GM12878 (cell line): ENCODE measurements around the gene JTB. TPM values are rescaled to one million over a fixed set of nuclear protein-coding genes. Genes with fewer than 3 reads are reported as not detected.

Experiments
- ATAC-seq: fragments of 200-7000 bp; cut with Tn5 transposase; 3 replicates; pipeline ENCODE4 v1.9.1; 2020; ENCODE audit warnings: mild to moderate bottlenecking, moderate library complexity
- BruUV-seq: library from RNA; stranded (reverse); fragments of 400-500 nt; replicated peaks from 2 replicates; lab custom pipeline; 2021; lab: Mats Ljungman, UMichigan
- CTCF ChIA-PET: fragments of 300-600 bp; sonication (Branson Sonifier 250); formaldehyde crosslinking; extraction: SDS; loops from one replicate; lab custom pipeline; 2021; ENCODE audit warnings: inconsistent platforms; lab: Yijun Ruan, JAX
- POLR2A ChIA-PET: fragments of 350-600 bp; formaldehyde crosslinking; extraction: SDS; loops from one replicate; lab custom pipeline; 2021; ENCODE audit warnings: inconsistent platforms; lab: Charles Lee
- RAD21 ChIA-PET: fragments of 300-600 bp; sonication (Branson Sonifier 250); formaldehyde crosslinking; loops from one replicate; lab custom pipeline; 2023; ENCODE audit warnings: antibody characterized with exemption; ENCODE audit not compliant: unreplicated experiment; lab: Charles Lee
- SMC1A ChIA-PET: fragments of 300-600 bp; sonication (Branson Sonifier 250); formaldehyde crosslinking; loops from one replicate; lab custom pipeline; 2023; ENCODE audit not compliant: unreplicated experiment, uncharacterized antibody; lab: Charles Lee
- DNase-seq: peaks from one replicate; pipeline ENCODE4 v3.0.0-alpha.2; 2011; ENCODE audit warnings: low read depth, low spot score
- FAIRE-seq: peaks from 3 replicates; lab custom pipeline; 2011; peaks lifted over from hg19 to GRCh38; lab: Jason Lieb, UNC
- H2AFZ ChIP-seq: 2 replicates; pipeline ENCODE4 v1.6.0; 2011; ENCODE audit warnings: low read depth, low read length, control low read depth; ENCODE audit not compliant: control insufficient read depth
- H3K27ac ChIP-seq: 2 replicates; pipeline ENCODE4 v1.5.1; 2011; ENCODE audit warnings: control low read depth; ENCODE audit not compliant: control insufficient read depth, insufficient read depth
- H3K27me3 ChIP-seq, 2 experiments: replicated peaks in 1 of 2; 2 replicates each; pipeline versions ENCODE4 v1.6.0 to v1.6.1; 2011; ENCODE audit warnings: low read length in 1 of 2; ENCODE audit not compliant: control insufficient read depth in 2 of 2, insufficient read depth in 2 of 2
- H3K36me3 ChIP-seq, 2 experiments: 2 replicates each; pipeline ENCODE4 v1.5.1; 2011; ENCODE audit warnings: low read length in 1 of 2; ENCODE audit not compliant: control insufficient read depth in 2 of 2, insufficient read depth in 2 of 2
- H3K4me1 ChIP-seq: 2 replicates; pipeline ENCODE4 v1.6.1; 2011; ENCODE audit warnings: mild to moderate bottlenecking, low read length, moderate library complexity, mixed read lengths; ENCODE audit not compliant: control insufficient read depth, insufficient read depth
- H3K4me2 ChIP-seq: 2 replicates; pipeline ENCODE4 v1.6.0; 2011; ENCODE audit warnings: control low read depth; ENCODE audit not compliant: control insufficient read depth, insufficient read depth
- H3K4me3 ChIP-seq: fragments of 200-600 bp; sonication (generic); 2 replicates; pipeline ENCODE4 v1.5.1; 2016
- H3K79me2 ChIP-seq: 2 replicates; pipeline ENCODE4 v1.6.0; 2011; ENCODE audit warnings: low read length; ENCODE audit not compliant: control insufficient read depth, insufficient read depth
- H3K9ac ChIP-seq: 2 replicates; pipeline ENCODE4 v1.8.0; 2011; ENCODE audit warnings: low read length, control low read depth, mixed read lengths; ENCODE audit not compliant: control insufficient read depth, insufficient read depth
- H3K9me3 ChIP-seq: replicated peaks from 3 replicates; pipeline ENCODE4 v1.5.1; 2011; ENCODE audit warnings: mild to moderate bottlenecking, low read length; ENCODE audit not compliant: control insufficient read depth, insufficient read depth
- H4K20me1 ChIP-seq: 2 replicates; pipeline ENCODE4 v1.6.0; 2011; ENCODE audit not compliant: control insufficient read depth, insufficient read depth
- CBX3 ChIP-seq: fragments of 200-600 bp; sonication (generic); IDR thresholded peaks from 2 replicates; pipeline ENCODE4 v1.6.1; 2016; ENCODE audit warnings: low read depth, borderline replicate concordance
- CEBPB ChIP-seq, 2 experiments: fragments of 150-350 bp in 1 of 2; IDR thresholded peaks; 2 replicates each; pipeline ENCODE4 v1.6.1; 2012 to 2014; ENCODE audit warnings: low read depth in 2 of 2, low read length in 2 of 2, borderline replicate concordance in 1 of 2, inconsistent platforms in 1 of 2
- MEF2B ChIP-seq: fragments of 450-650 bp; IDR thresholded peaks from 2 replicates; pipeline ENCODE4 v1.6.1; 2018; ENCODE audit warnings: mild to moderate bottlenecking, moderate library complexity; ENCODE audit not compliant: partially characterized antibody, poor library complexity, severe bottlenecking
- POLR2A ChIP-seq: IDR thresholded peaks from 2 replicates; pipeline ENCODE4 v1.6.1; 2011; ENCODE audit warnings: low read depth, mild to moderate bottlenecking, low read length
- SMAD5 ChIP-seq: IDR thresholded peaks from 2 replicates; pipeline ENCODE4 v1.6.1; 2016; ENCODE audit warnings: antibody characterized with exemption, low read depth
- SREBF1 ChIP-seq: IDR thresholded peaks from 2 replicates; pipeline ENCODE4 v1.6.1; 2012; ENCODE audit warnings: mild to moderate bottlenecking, low read length
- ZNF622 ChIP-seq: fragments of 450-650 bp; IDR thresholded peaks from 2 replicates; pipeline ENCODE4 v1.6.1; 2017; ENCODE audit warnings: mild to moderate bottlenecking, inconsistent platforms
- WGBS: methylation state at CpG from one replicate; pipeline ENCODE4 v1.1.6; 2016; ENCODE audit warnings: low lambda C conversion rate; ENCODE audit not compliant: insufficient replicate concordance, insufficient coverage; ENCODE audit errors: missing lambda C conversion rate; 5-methylcytosine and 5-hydroxymethylcytosine counted together
- in situ Hi-C: fragments of 300-500 bp; cut with MboI; formaldehyde crosslinking; loops from 9 replicates; pipeline ENCODE4 v1.14.3; 2018; ENCODE audit warnings: mixed read lengths
- intact Hi-C: fragments of 100-400 bp; cut with micrococcal nuclease; formaldehyde crosslinking; loops from one replicate; pipeline ENCODE4 v1.14.2; 2022; ENCODE audit not compliant: unreplicated experiment
- polyA plus RNA-seq, 11 experiments: library from polyadenylated mRNA; depleted of rRNA in 4 of 11; unstranded in 6 of 11; stranded (reverse) in 5 of 11; fragments of >200 nt; fragmentation: Nextera tagmentation in 4 of 11; fragmentation: Illumina TruSeq in 1 of 11; extraction: Ambion mirVana in 4 of 11; extraction: Trizol in 1 of 11; gene quantifications; 1 replicate in 1 of 11; 2 replicates in 10 of 11; pipeline versions ENCODE4 v1.2.1 to v1.2.3, GENCODE V29; 2011 to 2016; ENCODE audit warnings: inconsistent platforms in 2 of 11, missing spikeins in 2 of 11, low read depth in 1 of 11
- total RNA-seq, 4 experiments: library from RNA; depleted of rRNA in 3 of 4; stranded (reverse); fragments of >200 nt in 3 of 4; fragmentation: Illumina TruSeq in 1 of 4; extraction: Trizol in 1 of 4; gene quantifications; 2 replicates each; pipeline versions ENCODE4 v1.2.1 to v1.2.3, GENCODE V29; 2013 to 2021
- TF ChIP-seq, protein P1 (sequence below): fragments of 450-650 bp; IDR thresholded peaks from 2 replicates; pipeline ENCODE4 v1.6.1; 2016; ENCODE audit warnings: mild to moderate bottlenecking

Gene JTB
- total and polyA plus RNA-seq, 10 of the 15 experiments (the other 5 are each of a cell fraction or from before 2014, with no cell fraction given) = 25.0 to 298 (median 155) TPM

- no peak for FAIRE-seq
- H3K27me3 ChIP-seq = no peaks in the 10 kb centered on the region
- no peak overlapping the region for H3K4me3 ChIP-seq
- H2AFZ ChIP-seq = no peak overlapping the region
- H3K4me1 ChIP-seq = no peaks in the 10 kb centered on the region
- no peak for DNase-seq
- SMC1A ChIA-PET = interaction anchor here (1.0 kb wide), 1 partner anchor 9 kb away, joined by 3 read pairs; no protein-coding TSS in a partner anchor
- H3K79me2 ChIP-seq = no peaks in the 10 kb centered on the region
- TF ChIP-seq POLR2A (peak; percentile 17; the same call in 1 of the 2 replicates), SMAD5 (no peak), SREBF1 (no peak), CBX3 (no peak), ZNF622 (no peak), MEF2B (no peak), CEBPB (IDR thresholded peaks at IDR 0.05; ENCODE audit: borderline replicate concordance in 1 of 2, low read depth in 2 of 2, low read length in 2 of 2) (no peak)
- TF ChIP-seq, protein P1, sequence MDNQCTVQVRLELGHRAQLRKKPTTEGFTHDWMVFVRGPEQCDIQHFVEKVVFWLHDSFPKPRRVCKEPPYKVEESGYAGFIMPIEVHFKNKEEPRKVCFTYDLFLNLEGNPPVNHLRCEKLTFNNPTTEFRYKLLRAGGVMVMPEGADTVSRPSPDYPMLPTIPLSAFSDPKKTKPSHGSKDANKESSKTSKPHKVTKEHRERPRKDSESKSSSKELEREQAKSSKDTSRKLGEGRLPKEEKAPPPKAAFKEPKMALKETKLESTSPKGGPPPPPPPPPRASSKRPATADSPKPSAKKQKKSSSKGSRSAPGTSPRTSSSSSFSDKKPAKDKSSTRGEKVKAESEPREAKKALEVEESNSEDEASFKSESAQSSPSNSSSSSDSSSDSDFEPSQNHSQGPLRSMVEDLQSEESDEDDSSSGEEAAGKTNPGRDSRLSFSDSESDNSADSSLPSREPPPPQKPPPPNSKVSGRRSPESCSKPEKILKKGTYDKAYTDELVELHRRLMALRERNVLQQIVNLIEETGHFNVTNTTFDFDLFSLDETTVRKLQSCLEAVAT = no peak
- no peak overlapping the region for H3K4me2 ChIP-seq
- WGBS = 95% methylated on average over 12 of the region's 12 CpGs
- ATAC-seq = no peak
- RAD21 ChIA-PET = no interaction called here
- no peak overlapping the region for H3K9ac ChIP-seq
- POLR2A ChIA-PET = interaction anchor here (0.6 kb wide), 1 partner anchor 11 kb away, joined by 4 read pairs; no protein-coding TSS in a partner anchor
- H3K9me3 ChIP-seq = no peaks in the 10 kb centered on the region
- intact Hi-C loops (no loop called here), in situ Hi-C loops (no loop called here)
- H4K20me1 ChIP-seq = no peaks in the 10 kb centered on the region
- no peak overlapping the region for H3K27ac ChIP-seq
- CTCF ChIA-PET = interaction anchor here (0.6 kb wide), 1 partner anchor 289 kb away, joined by 3 read pairs; no protein-coding TSS in a partner anchor
- peaks cover 20% of the 10 kb centered on the region in 2 experiments; a peak in 3 of 4 replicates for H3K36me3 ChIP-seq
- no TSS peak for BruUV-seq
These were observed 41.3 kb downstream of the JTB start for GRCh38 chr1:153936011-153936802.
